Activated naive CD4-positive, alpha-beta T cell treated with anti-CD3 and anti-CD28 coated beads for 36 hours (primary cell): ENCODE results near the gene ADGRG7. TPM values are rescaled to one million over a fixed set of nuclear protein-coding genes. Genes with fewer than 3 reads are reported as not detected.

ENCODE experiments used
- CTCF ChIA-PET: fragments of 350-600 bp; sonication (Branson Sonifier 250); formaldehyde crosslinking; loops from one replicate; lab custom pipeline; 2021; ENCODE audit warnings: antibody characterized with exemption; lab: Charles Lee
- DNase-seq: peaks from one replicate; pipeline ENCODE4 v3.0.0-alpha.2; 2020
- H3K27ac Mint-ChIP-seq: one replicate; pipeline ENCODE4 v1.8.0; 2021; ENCODE audit warnings: mild to moderate bottlenecking, mixed read lengths
- H3K27me3 Mint-ChIP-seq: one replicate; pipeline ENCODE4 v1.8.0; 2021; ENCODE audit warnings: low read depth, mixed read lengths
- H3K36me3 Mint-ChIP-seq: one replicate; pipeline ENCODE4 v1.8.0; 2021; ENCODE audit warnings: low read depth, mixed read lengths
- H3K4me1 Mint-ChIP-seq: one replicate; pipeline ENCODE4 v1.8.0; 2021; ENCODE audit warnings: low read depth, mixed read lengths
- H3K4me3 Mint-ChIP-seq: one replicate; pipeline ENCODE4 v1.8.0; 2021; ENCODE audit warnings: mild to moderate bottlenecking, moderate library complexity, mixed read lengths
- H3K9me3 Mint-ChIP-seq: one replicate; pipeline ENCODE4 v1.8.0; 2021; ENCODE audit warnings: mixed read lengths
- intact Hi-C: fragments of 100-400 bp; cut with micrococcal nuclease; formaldehyde crosslinking; loops from one replicate; pipeline ENCODE4 v1.15.1; 2023
- total RNA-seq, 2 experiments: library from RNA; stranded (reverse); gene quantifications; one replicate each; pipeline ENCODE4 v1.2.3, GENCODE V29; 2021

The ADGRG7 gene
- total RNA-seq, 2 experiments from 2014 or later, result not detected

DNA sequence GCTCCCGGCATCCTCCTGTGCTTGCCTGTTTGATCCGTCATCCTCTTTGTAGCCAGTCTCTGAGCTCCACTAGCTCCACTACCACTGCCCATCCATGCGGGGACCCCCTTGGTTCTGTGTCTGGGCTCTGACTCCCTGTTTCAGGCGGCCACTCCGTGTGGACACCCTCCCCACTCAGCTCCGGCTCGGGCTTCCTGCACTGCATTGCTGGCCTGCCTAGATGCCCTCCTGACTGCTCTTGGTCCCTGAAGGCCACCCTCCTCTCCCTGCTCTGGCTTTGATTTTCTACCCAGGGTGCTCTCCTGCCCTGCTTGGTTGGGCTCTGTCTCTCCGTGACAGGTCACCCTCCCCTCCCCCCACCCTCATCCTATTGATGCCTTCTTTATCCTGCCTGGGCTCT lies 4.0 kb upstream of the ADGRG7 start:
- H3K9me3 Mint-ChIP-seq, result no peaks in the 10 kb centered on the region
- H3K4me3 Mint-ChIP-seq, result no peak overlapping the region
- no peaks in the 10 kb centered on the region for H3K36me3 Mint-ChIP-seq
- CTCF ChIA-PET, result no interaction called here
- H3K27ac Mint-ChIP-seq, result no peak overlapping the region
- no peak for DNase-seq
- peaks cover 23% of the 10 kb centered on the region for H3K4me1 Mint-ChIP-seq
- intact Hi-C loops, result no loop called here
- H3K27me3 Mint-ChIP-seq, result peaks cover 8% of the 10 kb centered on the region

DNA sequence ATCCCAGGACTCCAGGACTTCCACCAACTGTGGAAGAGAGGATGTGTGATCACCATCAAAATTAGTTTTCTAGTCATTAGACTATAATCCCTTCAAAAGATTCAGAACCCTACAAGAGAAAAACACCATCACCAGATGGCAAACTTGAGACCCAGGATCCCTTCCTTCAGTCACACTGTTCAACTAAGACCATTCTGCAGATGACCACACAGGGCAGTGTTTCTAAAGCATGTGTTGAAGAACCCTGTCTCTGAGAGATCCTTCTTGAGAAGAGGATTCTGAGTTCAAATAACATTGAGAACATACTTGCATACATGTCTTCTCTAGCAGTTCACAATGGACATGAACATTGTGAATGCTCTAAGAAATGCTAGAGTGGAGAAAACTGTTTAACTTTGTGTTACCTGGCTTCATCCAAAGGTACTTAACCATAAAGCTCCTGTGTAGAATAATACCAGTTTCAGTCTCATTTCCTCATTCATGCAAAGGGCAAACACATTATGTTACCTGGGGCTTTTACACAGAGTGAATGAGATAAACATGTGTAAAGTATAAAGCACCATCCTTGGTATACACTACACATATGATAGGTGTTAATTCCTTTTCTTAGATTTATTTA lies 2.4 kb upstream of the ADGRG7 start:
- no peak overlapping the region for H3K27ac Mint-ChIP-seq
- peaks cover 14% of the 10 kb centered on the region for H3K4me1 Mint-ChIP-seq
- no peaks in the 10 kb centered on the region for H3K36me3 Mint-ChIP-seq
- no peak for DNase-seq
- CTCF ChIA-PET, result no interaction called here
- H3K9me3 Mint-ChIP-seq, result no peaks in the 10 kb centered on the region
- H3K4me3 Mint-ChIP-seq, result no peak overlapping the region
- intact Hi-C loops, result no loop called here
- peaks cover 21% of the 10 kb centered on the region for H3K27me3 Mint-ChIP-seq

DNA sequence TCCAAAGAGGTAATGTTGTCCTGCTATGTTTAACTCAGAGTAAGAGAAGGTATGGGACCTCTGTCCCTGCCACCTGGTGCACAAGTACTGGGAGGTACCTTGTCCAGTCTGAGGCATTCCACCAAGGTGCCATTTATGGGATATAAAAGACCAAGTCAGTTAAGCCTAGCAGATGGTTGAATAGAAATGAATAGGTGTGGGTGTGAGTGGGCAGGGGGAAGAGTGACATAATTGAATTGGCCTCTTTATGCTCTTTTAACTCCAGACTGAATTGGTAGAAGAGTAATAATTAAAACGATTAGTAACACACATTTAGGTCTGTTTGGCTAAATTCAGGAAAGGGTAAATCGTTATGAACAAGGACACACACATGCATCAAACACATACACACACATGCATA lies 562 bp downstream of the ADGRG7 start:
- DNase-seq, result no peak
- peaks cover 23% of the 10 kb centered on the region for H3K27me3 Mint-ChIP-seq
- peaks cover 3% of the 10 kb centered on the region for H3K4me1 Mint-ChIP-seq
- CTCF ChIA-PET, result no interaction called here
- intact Hi-C loops, result no loop called here
- H3K9me3 Mint-ChIP-seq, result no peaks in the 10 kb centered on the region
- no peak overlapping the region for H3K4me3 Mint-ChIP-seq
- no peak overlapping the region for H3K27ac Mint-ChIP-seq
- no peaks in the 10 kb centered on the region for H3K36me3 Mint-ChIP-seq

DNA sequence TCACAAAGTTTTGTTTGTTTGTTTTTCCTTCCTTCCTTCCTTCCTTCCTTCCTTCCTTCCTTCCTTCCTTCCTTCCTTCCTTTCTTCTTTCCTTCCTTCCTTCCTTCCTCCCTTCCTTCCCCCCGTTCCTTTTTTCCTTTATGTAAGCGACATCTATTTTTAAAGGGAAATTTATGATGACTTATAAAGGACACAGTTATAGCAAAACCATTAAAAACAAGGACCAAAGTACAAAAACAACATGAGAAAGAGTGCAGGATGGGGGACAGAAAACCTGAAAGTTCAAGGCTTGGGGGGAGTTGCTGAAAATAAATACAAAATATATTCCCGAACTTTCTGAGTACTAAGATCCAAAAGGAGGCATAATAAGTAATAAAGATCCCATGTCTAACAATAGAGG lies 1.8 kb downstream of the ADGRG7 start:
- H3K27ac Mint-ChIP-seq, result no peak overlapping the region
- no peaks in the 10 kb centered on the region for H3K36me3 Mint-ChIP-seq
- H3K9me3 Mint-ChIP-seq, result no peaks in the 10 kb centered on the region
- H3K4me3 Mint-ChIP-seq, result no peak overlapping the region
- H3K4me1 Mint-ChIP-seq, result peaks cover 3% of the 10 kb centered on the region
- intact Hi-C loops, result no loop called here
- CTCF ChIA-PET, result no interaction called here
- peaks cover 26% of the 10 kb centered on the region for H3K27me3 Mint-ChIP-seq
- DNase-seq, result no peak

DNA sequence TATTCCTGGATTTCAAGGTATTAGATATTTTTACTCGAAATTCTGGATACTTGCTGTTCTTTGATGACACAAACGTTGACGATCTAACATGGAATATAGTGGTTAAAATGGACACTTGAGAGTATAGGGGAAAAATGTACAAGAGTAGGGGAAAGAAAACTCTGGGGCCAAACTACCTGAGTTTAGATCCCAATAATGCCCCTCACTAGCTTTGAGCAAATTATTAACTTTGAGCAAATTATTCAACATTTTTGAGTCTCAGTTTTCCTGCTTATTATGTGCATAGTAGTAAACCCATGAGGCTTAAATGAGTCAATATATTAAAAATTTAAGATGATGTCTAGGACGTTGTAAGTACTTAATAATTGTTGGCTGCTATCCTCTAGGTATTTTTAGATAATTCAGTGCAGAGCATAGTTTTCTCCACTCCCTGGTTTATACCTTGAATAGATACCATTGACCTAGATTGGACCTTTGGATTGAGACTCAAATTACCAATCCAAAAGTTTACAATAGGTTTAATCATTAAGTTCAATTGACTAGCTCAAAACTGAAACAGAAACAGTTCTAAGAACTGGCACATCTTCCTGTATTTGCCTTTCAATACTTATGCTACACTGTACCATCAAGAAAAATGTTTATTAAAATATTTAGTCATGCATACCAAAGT lies 4.5 kb downstream of the ADGRG7 start:
- Mint-ChIP-seq H3K36me3 (no peaks in the 10 kb centered on the region), H3K4me3 (no peak overlapping the region), H3K27me3 (peaks cover 27% of the 10 kb centered on the region), H3K4me1 (peaks cover 3% of the 10 kb centered on the region), H3K9me3 (no peaks in the 10 kb centered on the region), H3K27ac (no peak overlapping the region)
- intact Hi-C loops, result no loop called here
- CTCF ChIA-PET, result no interaction called here
- no peak for DNase-seq

DNA sequence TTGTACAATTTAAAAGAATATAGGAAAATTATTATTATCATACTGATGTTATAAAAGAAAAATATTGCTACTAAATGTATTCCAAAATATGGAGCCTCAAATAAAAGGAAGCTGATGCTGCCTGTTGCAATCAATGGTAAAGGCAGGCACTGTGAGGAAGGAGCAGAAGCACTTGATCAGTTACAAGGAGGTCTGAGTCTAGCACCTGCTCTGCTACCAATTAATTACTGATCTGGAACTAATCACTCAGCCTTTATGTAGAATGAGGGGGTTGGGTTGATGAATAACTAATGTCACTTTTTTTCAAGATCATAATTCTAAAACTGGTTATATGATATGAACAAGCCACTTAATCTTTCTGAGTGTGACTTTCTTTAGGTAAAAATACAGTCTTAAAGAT lies 5.5 kb downstream of the ADGRG7 start:
- no peaks in the 10 kb centered on the region for H3K9me3 Mint-ChIP-seq
- no peak overlapping the region for H3K4me3 Mint-ChIP-seq
- no peak for DNase-seq
- intact Hi-C loops, result no loop called here
- H3K4me1 Mint-ChIP-seq, result no peaks in the 10 kb centered on the region
- no peaks in the 10 kb centered on the region for H3K36me3 Mint-ChIP-seq
- no peak overlapping the region for H3K27ac Mint-ChIP-seq
- H3K27me3 Mint-ChIP-seq, result peaks cover 22% of the 10 kb centered on the region
- CTCF ChIA-PET, result no interaction called here

DNA sequence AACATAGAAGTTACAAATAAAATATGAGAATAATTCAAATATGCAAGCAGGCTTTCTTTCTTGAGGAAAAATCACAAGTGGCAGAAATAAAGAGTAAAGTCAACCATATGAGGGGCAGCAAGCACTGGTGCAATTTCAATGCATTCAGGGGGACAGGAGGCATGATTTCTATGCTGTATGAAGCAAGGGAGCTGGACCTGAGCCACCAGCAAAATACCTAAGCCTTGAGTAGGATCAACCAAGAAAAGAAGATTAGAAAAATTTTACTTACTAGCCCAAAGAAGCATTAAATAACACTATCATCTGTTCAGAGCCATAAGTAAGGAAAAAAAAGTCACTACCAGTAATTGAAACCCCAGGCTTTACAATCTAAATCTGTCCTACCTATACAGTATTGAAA lies 6.3 kb downstream of the ADGRG7 start:
- no peak overlapping the region for H3K27ac Mint-ChIP-seq

DNA sequence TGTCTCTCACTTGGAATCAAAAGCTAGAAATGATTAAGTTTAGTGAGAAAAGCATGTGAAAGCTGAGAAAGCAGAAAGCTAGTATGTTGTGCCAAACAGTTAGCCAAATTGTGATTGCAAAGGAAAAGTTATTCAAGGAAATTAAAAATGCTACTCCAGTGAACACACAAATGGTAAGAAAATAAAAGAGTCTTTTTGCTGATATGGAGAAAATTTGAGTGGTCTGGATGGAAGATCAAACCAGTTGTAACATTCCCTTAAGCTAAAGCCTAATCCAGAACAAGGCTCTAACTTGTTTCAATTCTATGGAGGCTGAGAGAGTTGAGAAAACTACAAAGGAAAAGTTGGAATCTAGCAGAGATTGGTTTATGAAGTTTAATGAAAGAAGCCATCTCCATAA lies 11.8 kb downstream of the ADGRG7 start:
- no peak for DNase-seq
- Mint-ChIP-seq H3K4me1 (no peaks in the 10 kb centered on the region), H3K36me3 (no peaks in the 10 kb centered on the region), H3K9me3 (peaks cover 7% of the 10 kb centered on the region), H3K4me3 (no peak overlapping the region), H3K27me3 (peaks cover 4% of the 10 kb centered on the region), H3K27ac (no peak overlapping the region)
- intact Hi-C loops, result no loop called here
- CTCF ChIA-PET, result no interaction called here

More for the DNA sequence above, 6.3 kb downstream of the ADGRG7 start:
- no peaks in the 10 kb centered on the region for H3K36me3 Mint-ChIP-seq
- no peaks in the 10 kb centered on the region for H3K9me3 Mint-ChIP-seq
- CTCF ChIA-PET, result no interaction called here
- no peaks in the 10 kb centered on the region for H3K4me1 Mint-ChIP-seq
- H3K27me3 Mint-ChIP-seq, result peaks cover 19% of the 10 kb centered on the region
- no peak for DNase-seq
- intact Hi-C loops, result no loop called here
- no peak overlapping the region for H3K4me3 Mint-ChIP-seq

DNA sequence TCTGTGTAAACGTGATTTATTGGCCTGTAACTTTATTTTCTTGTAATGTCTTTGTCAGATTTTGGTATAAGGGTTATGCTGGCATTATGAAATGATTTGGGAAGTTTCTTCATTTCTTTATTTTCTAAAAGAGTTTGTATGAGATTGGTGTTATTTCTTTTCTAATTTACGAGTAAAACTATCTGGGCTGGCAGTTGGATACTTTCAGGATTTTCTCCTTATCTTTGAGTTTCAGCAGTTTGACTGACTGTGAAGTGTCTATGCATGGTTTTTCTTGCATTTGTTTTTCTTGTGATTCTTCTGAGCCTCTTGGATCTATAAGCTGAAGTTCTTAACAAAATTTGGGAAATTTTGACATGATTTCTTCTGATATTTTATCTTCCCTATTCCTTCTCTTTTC lies 18.1 kb downstream of the ADGRG7 start:
- Mint-ChIP-seq H3K36me3 (no peaks in the 10 kb centered on the region), H3K4me1 (no peaks in the 10 kb centered on the region), H3K27ac (no peak overlapping the region), H3K9me3 (peaks cover 7% of the 10 kb centered on the region), H3K27me3 (peaks cover 12% of the 10 kb centered on the region), H3K4me3 (no peak overlapping the region)
- intact Hi-C loops, result no loop called here
- DNase-seq, result no peak
- CTCF ChIA-PET, result no interaction called here

DNA sequence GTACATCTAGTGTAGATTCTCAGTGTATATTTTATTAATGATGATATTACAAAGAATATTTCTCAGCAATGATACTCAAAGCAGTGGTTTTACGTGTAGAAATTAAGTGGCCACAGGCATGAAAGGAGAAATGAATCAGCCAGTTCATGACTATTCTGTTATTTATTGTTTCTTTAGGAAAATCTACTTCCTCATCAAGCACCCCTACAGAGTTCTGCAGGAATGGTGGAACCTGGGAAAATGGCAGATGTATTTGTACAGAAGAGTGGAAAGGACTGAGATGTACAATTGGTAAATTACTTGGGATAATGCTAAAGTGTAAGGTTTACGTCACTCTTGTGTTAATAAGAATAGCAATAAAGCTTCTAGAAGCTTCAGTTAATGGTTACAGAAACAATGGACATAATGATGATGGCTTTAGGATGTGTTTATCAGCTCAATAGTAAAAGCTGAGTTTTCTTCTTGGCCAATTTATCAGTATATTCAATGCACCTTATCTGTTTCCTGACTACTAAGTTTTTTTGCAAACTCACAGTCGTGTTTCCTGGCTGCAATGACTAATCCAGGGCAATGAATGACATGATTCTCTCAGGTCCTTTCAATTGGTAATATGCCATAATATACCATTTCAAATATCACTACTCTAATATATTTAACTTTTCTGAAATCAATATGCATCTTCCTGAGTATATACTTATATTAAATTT lies 20.2 kb downstream of the ADGRG7 start:
- H3K36me3 Mint-ChIP-seq, result no peaks in the 10 kb centered on the region
- no peak overlapping the region for H3K4me3 Mint-ChIP-seq
- H3K27me3 Mint-ChIP-seq, result peaks cover 12% of the 10 kb centered on the region
- CTCF ChIA-PET, result no interaction called here
- no peak overlapping the region for H3K27ac Mint-ChIP-seq
- H3K4me1 Mint-ChIP-seq, result no peaks in the 10 kb centered on the region
- DNase-seq, result no peak
- intact Hi-C loops, result no loop called here
- peaks cover 5% of the 10 kb centered on the region for H3K9me3 Mint-ChIP-seq

DNA sequence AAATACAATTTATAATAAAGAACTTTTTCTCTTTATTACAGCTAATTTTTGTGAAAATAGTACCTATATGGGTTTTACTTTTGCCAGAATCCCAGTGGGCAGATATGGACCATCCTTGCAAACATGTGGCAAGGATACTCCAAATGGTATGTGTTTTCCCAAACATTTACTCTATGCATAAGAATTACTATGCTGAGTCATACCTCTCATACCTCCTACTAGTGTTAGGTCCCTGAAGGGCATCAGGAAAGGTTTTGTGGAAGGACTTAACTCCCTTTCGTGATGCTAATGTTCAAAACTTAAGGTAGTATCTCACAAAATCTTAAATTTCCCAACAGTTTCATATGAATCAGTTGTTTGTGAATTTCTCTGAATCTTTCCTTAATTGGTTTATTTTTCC lies 21.3 kb downstream of the ADGRG7 start:
- CTCF ChIA-PET, result no interaction called here
- Mint-ChIP-seq H3K27me3 (peaks cover 12% of the 10 kb centered on the region), H3K4me3 (no peak overlapping the region), H3K27ac (no peak overlapping the region), H3K36me3 (no peaks in the 10 kb centered on the region), H3K9me3 (no peaks in the 10 kb centered on the region), H3K4me1 (no peaks in the 10 kb centered on the region)
- intact Hi-C loops, result no loop called here
- DNase-seq, result no peak

DNA sequence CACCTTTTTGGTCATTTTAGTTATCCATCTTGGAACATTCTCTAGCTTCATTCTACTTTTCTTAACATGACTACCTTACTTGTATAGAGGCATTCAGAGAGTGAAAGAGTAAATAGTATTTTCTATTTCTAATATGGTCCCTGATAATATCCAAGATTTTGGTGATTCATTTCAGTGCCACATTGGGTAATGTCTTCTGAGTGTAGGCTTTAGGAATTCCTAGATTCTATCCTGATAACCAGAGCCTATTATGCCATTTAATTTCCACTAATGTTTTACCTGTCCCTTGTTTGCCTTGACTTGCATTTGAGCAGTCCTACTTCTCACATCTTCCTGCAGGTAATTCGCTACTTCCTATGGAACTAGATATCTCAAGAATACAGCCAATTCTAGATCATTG lies 21.8 kb downstream of the ADGRG7 start:
- DNase-seq, result no peak
- CTCF ChIA-PET, result no interaction called here
- no peaks in the 10 kb centered on the region for H3K4me1 Mint-ChIP-seq
- peaks cover 12% of the 10 kb centered on the region for H3K27me3 Mint-ChIP-seq
- intact Hi-C loops, result no loop called here
- no peak overlapping the region for H3K27ac Mint-ChIP-seq
- H3K9me3 Mint-ChIP-seq, result no peaks in the 10 kb centered on the region
- no peaks in the 10 kb centered on the region for H3K36me3 Mint-ChIP-seq
- no peak overlapping the region for H3K4me3 Mint-ChIP-seq
